Transverse colon (tissue), 3 donors: ENCODE results near the gene KIAA0232.

Experiments
- POLR2A ChIP-seq: fragments of 450-650 bp; IDR thresholded peaks from one replicate; pipeline ENCODE4 v1.6.1; 2016; ENCODE audit warnings: antibody characterized with exemption, mild to moderate bottlenecking, moderate library complexity
- TF ChIP-seq, protein P1 (sequence below), 5 experiments: fragments of 200-600 bp in 3 of 5; fragments of 450-650 bp in 2 of 5; sonication (generic) in 3 of 5; IDR thresholded peaks; 1 replicate in 2 of 5; 2 replicates in 3 of 5; pipeline ENCODE4 v1.5.1; 2016 to 2017; ENCODE audit warnings: antibody characterized with exemption in 5 of 5, inconsistent platforms in 3 of 5, mild to moderate bottlenecking in 2 of 5, moderate library complexity in 1 of 5

DNA sequence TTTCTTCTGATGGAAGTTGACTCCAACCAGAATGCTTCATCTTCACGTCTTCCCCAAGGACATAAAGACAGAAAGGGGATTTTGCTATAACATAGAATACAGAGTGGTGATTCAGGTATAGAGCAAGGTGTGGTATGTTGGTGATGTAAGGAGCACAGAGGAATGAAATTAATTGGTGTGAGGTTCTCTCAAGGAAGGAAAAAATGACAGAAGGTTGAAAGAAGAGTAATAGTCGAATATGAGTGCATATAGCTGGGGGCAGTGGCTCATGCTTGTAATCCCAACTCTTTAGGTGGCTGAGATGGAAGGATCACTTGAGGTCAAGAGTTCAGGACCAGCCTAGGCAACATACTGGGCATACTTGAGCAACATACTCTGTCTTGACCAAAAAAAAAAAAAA, 20.1 kb downstream of the KIAA0232 start:
- TF ChIP-seq, protein P1, sequence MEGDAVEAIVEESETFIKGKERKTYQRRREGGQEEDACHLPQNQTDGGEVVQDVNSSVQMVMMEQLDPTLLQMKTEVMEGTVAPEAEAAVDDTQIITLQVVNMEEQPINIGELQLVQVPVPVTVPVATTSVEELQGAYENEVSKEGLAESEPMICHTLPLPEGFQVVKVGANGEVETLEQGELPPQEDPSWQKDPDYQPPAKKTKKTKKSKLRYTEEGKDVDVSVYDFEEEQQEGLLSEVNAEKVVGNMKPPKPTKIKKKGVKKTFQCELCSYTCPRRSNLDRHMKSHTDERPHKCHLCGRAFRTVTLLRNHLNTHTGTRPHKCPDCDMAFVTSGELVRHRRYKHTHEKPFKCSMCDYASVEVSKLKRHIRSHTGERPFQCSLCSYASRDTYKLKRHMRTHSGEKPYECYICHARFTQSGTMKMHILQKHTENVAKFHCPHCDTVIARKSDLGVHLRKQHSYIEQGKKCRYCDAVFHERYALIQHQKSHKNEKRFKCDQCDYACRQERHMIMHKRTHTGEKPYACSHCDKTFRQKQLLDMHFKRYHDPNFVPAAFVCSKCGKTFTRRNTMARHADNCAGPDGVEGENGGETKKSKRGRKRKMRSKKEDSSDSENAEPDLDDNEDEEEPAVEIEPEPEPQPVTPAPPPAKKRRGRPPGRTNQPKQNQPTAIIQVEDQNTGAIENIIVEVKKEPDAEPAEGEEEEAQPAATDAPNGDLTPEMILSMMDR (IDR thresholded peaks at IDR 0.05) = no peak
- TF ChIP-seq POLR2A = no peak
